ENCODE results near the gene C4orf54.

The C4orf54 gene

DNA sequence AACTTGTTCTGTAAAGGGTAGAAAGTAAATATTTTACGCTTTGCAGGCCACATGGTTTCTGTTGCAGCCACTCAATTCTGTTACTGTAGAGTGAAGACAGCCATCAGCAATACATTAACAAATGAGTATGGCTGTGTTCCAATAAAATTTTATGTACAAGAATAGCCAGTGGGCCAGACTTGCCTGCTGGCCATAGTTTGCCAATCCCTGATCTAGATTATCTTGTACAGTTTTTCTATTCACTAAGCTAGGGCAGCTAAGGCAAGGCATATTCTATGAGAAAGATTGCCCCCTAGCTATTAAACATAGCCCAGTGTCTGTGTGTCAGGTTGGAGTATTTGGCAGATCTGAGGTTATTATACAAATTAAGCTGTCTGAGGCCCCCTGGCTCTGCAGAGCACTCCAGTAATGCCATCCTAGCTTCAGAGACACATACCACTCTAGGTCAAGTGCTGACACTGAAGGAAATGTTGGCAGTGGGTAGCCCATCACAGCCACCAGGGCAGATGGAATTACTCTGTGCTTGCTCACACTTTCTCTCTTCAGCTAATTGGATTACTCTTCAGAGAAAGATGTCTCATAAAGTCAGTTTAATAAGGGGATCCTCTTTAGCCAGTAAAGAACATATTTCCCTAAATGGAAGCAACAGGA lies 42.3 kb downstream of the C4orf54 start:
- no peak for DNase-seq

DNA sequence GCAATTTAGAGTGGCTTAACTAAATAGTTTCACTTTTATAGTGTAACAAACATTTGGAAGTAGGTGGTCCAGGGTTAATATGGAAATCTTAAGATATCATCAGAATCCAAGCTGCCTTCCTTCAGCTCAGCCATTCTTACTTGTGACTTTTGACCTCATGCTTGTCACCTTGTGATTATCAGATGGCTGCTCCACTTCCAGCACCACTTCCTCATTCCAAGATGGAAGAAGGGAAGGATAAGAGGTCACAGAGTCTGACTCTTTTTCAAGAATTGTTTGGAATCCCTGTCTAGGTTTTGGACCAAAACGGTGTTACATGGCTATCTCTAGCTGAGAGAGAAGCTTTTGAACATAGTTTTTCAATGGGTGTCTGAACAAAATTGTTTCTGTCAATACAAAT lies 43.1 kb downstream of the C4orf54 start:
- DNase-seq, result no peak

DNA sequence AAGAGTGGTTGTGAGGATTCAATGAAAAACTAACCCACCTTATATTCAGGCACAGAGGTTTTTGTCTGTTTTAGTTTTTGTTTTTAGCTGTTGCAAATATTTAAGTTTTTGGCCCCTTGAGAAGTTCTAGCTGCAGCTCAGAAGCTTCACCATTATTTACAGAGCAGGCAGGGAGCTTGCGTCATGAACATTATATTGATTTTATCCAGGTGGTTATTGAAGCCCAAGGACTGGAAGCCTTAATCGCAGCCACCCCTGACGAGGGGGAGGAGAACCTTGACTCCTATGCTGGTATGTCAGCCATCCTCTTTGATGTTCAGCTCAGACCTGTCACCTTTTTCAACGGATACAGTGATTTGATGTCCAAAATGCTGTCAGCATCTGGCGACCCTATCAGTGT lies 44.9 kb downstream of the C4orf54 start:
- DNase-seq, result no peak

DNA sequence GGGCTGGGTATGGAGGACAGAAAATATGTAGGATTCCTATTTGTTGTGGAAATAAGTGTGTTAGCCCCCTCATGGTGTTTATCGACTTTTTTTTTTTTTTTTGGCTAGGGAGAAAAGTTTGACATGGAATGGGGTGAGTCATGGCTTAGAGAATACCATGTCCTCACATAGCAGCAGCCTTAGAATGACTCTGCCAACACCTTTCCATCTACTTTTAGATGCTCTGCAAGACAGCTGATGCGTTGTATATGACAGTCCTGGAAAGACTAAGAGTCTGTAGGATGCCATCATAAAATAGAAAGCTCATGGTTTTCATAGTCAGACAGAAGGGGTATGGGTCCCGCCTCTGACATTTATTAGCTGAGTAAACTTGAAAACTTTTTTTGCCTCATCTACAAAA lies 45.3 kb downstream of the C4orf54 start:
- no peak for DNase-seq

DNA sequence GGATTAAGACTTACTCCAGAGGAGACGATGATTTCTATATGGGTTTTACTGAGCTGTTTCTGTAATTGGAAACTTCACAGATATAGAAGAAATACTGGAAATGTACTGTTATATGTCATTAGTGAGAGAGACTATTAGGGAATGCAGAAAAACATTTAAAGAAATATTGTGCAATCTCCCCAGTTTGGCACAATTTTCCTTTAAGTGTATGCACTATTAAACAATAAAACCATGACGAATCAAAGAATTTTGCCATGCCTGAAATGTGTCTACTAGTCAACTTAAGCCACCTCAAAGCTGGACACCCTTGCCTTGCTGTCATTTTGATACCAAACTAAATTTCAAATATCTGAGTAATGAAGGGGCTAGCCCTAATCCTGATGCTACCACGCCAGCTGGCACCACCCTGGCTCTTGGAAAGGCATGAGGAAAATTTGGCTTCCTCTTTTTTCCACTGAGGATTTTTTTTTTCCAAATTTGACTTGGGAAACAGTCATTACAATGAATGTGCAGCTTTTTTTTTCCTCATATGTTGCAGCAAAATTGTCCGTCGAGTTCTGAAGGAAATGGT lies 46.9 kb downstream of the C4orf54 start:
- no peak for DNase-seq

DNA sequence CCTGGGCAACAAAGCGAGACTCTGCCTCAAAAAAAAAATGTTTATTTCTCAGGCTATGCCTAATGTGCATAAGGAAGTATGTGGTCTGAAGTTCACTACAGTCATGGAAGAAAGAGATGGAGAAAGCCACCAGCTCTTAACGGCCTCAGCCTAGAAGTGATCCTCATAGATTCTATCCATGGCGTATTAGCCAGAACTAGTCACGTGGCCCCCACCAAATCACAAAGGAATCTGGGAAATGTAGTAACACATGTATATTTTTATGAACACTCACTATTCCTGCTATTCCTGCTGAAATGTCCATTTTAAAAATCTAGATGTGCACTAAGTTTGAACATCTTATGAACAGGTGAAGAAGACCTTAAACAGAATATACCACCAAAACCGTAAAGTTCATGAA lies 49.2 kb downstream of the C4orf54 start:
- no peak for DNase-seq

All from activated CD8-positive, alpha-beta memory T cell treated with anti-CD3 and anti-CD28 coated beads, Interleukin-2, amount 50 U/mL, for 48 hours (primary cell).